ENCODE data around the gene PFKFB4.

PFKFB4 gene

DNA sequence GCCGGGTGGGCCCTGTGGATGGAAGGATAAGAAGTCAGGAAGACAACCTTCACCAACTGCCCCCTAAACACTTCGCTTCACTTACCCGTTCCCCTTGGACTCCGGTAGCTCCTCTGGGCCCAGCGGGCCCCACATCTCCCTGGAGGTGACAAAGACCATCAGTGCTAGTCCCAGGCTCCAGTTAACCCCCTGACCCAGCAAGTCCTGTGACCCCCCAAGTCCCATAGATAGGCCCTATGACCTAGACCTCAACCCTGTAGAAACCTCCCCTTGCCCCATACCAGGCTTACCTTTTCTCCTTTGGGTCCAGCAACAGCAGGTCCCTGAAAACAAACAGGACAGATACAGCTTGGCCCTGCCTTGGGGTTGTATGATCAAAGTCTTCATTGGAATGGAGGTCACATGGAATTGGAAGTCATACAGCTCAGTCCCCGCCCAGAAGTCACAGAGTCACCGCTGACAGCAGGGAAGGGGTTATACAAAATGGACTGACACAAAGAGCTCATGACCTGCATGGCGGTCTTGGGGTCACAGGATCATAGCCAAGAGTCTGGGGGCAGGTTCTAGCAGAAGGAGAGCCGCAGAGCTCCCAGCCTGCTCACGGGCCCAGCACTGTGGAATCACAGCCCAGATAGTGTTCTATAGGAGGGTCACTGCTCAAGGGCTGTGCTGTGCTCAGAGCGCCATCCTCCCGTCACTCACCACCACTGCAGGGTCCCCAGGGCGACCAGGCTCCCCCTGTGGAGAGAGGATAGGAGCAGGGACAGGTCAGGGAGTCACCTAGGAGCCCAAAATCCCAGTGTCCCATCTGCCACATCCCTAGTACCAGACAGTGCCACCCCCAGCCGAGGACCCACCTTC lies 25.2 kb upstream of the PFKFB4 start:
- DNase-seq (ENCODE audit: extremely low read depth, low read depth): no peak
- TF ChIP-seq, protein P1, sequence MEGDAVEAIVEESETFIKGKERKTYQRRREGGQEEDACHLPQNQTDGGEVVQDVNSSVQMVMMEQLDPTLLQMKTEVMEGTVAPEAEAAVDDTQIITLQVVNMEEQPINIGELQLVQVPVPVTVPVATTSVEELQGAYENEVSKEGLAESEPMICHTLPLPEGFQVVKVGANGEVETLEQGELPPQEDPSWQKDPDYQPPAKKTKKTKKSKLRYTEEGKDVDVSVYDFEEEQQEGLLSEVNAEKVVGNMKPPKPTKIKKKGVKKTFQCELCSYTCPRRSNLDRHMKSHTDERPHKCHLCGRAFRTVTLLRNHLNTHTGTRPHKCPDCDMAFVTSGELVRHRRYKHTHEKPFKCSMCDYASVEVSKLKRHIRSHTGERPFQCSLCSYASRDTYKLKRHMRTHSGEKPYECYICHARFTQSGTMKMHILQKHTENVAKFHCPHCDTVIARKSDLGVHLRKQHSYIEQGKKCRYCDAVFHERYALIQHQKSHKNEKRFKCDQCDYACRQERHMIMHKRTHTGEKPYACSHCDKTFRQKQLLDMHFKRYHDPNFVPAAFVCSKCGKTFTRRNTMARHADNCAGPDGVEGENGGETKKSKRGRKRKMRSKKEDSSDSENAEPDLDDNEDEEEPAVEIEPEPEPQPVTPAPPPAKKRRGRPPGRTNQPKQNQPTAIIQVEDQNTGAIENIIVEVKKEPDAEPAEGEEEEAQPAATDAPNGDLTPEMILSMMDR (IDR thresholded peaks at IDR 0.05; ENCODE audit: low read depth, low read length): no peak

DNA sequence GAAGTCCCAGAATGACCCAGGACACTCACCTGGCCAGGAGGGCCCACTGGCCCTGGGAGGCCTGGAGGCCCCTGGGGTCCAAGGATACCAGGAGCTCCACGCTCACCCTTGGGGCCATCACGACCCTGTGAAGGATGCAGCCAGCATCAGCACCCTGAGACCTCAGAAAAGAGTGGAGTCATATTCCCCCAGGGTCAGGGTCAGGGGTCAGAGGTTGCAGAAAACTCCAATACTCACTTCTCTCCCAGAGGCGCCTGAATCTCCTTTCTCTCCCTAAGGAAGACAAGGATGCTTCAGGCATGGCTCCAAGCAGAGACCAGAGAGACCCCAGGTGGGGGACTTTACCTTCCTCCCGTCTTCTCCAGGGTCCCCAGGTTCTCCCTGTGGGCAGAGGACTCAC lies 20.0 kb upstream of the PFKFB4 start:
- DNase-seq (ENCODE audit: extremely low read depth, low read depth): no peak
- TF ChIP-seq, protein P1 (IDR thresholded peaks at IDR 0.05; ENCODE audit: low read depth, low read length): no peak

DNA sequence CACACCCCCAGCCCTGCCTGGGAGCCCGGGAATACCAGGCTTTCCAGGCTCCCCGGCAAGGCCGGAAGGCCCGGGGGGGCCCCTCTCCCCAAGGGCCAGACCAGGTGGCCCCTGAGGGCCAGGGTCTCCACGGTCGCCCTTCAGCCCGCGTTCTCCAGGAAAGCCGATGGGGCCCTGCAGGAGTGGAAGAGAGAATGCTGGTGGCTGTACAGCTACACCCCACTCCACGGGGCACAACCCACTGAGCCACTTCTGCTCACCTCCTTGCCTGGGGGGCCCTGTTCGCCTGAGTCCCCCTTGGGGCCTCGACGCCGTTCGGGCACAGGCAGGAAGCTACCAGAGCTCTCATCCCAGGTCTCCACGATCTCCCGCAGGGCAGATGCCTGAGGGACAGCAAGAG lies 18.8 kb upstream of the PFKFB4 start:
- no peak for DNase-seq (ENCODE audit: extremely low read depth, low read depth)
- TF ChIP-seq, protein P1 (IDR thresholded peaks at IDR 0.05; ENCODE audit: low read depth, low read length): no peak

DNA sequence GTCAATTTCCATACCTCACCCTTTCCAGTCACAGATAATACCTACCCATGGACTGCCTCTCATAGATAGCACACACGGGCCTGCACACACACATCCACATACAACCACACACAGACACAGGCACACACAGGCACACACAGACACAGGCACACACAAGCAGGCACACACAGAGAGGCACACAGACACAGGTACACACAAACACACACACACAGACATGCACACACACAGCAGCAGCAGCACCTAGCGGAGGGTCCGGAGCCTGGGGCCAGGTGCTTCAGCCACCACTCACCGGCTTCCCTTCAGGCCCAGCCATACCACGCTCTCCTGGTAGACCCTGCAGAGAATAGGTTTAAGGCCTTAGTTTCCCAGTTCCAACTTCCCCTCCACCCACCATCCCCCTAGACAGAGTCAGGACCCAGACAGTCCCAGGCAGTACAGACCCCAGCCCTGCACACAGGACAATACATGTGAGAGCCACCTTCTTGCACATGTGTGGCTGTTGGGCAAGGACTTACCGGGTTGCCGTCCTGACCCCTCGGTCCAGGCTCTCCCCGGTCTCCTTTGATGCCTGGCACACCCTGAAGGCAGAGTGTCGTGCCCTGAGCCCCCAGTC lies 17.5 kb upstream of the PFKFB4 start:
- no peak for DNase-seq (ENCODE audit: extremely low read depth, low read depth)
- TF ChIP-seq, protein P1 (IDR thresholded peaks at IDR 0.05; ENCODE audit: low read depth, low read length): no peak

DNA sequence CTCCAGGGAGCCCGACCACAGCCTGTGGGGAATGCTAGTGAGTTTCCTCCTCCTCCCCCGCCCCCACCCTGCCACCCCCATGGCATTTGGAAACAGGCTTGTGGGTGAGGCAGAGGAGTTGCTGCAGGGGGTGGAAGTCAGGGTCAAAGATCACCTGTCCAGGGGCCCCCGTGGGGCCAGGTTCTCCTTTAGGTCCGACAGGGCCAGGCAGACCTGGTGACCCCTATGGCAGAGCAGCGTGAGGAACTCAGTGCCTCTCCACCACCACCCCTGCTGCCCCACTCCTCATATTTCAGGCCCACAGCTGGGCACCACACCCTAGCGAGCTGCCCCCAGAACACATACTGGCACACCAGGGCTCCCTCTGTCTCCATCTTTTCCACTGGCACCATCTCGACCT lies 15.9 kb upstream of the PFKFB4 start:
- TF ChIP-seq, protein P1 (IDR thresholded peaks at IDR 0.05; ENCODE audit: low read depth, low read length): no peak

DNA sequence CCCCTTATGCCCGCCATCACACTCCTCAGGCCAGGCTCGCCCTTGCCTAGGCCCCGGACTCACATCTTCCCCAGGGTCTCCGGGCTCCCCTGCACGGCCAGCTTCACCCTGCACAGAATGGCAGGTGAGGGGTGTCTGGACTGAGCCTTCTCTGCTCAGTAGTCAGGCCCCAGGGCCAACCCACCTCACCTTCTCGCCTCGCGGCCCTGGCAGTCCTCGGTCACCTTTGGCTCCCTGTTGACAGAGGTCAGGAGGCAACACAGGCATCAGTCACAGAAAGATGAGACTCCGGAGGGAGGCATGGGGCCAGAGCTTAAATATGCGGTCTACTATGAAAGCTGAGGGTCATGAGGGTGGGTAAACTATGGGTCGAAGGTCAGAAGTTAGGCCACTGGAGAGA lies 15.3 kb upstream of the PFKFB4 start:
- TF ChIP-seq, protein P1 (IDR thresholded peaks at IDR 0.05; ENCODE audit: low read depth, low read length): no peak

More for the DNA sequence above, 15.9 kb upstream of the PFKFB4 start:
- DNase-seq (ENCODE audit: extremely low read depth, low read depth): no peak

DNA sequence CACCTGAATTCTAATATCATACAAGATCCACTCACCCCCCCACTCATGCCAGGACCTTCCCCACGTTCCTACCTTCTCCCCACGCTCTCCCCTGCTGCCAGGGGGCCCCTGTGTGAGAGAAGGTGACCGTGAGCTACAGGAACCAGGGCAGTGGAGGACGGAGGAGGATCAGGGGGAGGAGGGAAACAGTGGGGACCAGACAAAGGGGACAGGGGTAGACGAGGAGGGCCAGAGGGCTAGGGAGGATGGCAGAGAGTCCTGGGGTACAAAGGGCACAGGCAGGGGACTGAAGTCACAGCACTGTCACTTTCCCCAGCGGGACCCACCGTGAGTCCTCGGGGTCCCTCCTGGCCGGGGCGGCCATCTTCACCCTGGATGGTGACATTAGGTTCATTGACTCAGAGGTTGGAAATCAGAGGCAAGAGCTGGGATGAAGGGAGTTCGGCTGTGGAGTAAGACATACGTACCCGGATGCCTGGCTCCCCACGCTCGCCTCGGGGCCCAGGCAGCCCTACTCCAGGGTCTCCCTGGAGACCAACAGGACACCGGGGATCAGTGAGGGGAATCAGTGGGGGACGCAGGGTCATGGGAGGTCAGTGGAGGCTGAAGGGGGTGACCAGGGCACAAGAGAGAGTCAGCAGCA lies 13.3 kb upstream of the PFKFB4 start:
- TF ChIP-seq, protein P1 (IDR thresholded peaks at IDR 0.05; ENCODE audit: low read depth, low read length): no peak
- no peak for DNase-seq (ENCODE audit: extremely low read depth, low read depth)

More for the DNA sequence above, 15.3 kb upstream of the PFKFB4 start:
- no peak for DNase-seq (ENCODE audit: extremely low read depth, low read depth)

All from AG09319 (cell line).